ENCODE measurements around the gene ACP7. TPM values are rescaled to one million over a fixed set of nuclear protein-coding genes. Genes with fewer than 3 reads are reported as not detected.
A peak's percentile ranks its signal among the peaks of the same experiment; 100 is the strongest.

Gene ACP7
- total RNA-seq, 2 experiments from 2014 or later = not detected

DNA sequence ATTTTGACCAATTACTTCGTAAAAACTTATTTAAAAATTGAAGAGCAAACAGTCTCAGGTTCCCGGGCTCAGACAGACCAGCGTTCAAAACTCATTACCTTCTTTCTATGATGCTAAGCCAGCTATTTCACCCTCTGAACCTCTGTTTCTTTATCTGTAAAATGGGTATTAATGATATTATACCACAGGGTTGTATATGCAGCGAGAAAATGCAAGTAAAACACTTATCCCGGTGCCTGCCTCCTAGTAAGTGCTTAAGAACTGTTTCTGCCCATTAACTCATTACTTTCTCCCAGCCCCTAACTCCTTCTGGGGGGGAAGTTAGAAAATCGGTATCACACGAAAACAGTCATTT is 41.0 kb downstream of the ACP7 start:
- CTCF ChIA-PET = interaction anchor here (0.7 kb wide), 1 partner anchor 203 kb away, joined by 3 read pairs; no protein-coding TSS in a partner anchor
- POLR2A ChIA-PET = interaction anchor here (1.2 to 1.6 kb wide), 2 partner anchors 217 to 355 kb away, joined by 4 to 5 read pairs; partner anchors contain the start of genes SAMD4B and TIMM50
- Histone ChIP-seq H3K4me3 (ENCODE audit: low read length) (peak overlapping the region; percentile 58), H3K4me1 (ENCODE audit: insufficient read depth, low read length) (peaks cover 30% of the 10 kb centered on the region), H3K36me3 (ENCODE audit: insufficient read depth, low read length) (no peaks in the 10 kb centered on the region), H3K9me3 (ENCODE audit: control insufficient read depth in 1 of 2, insufficient read depth in 1 of 2, low read length in 2 of 2) (no peaks in the 10 kb centered on the region), H3K27me3 (ENCODE audit: control insufficient read depth in 1 of 2, insufficient read depth in 2 of 2, low read length in 2 of 2) (no peaks in the 10 kb centered on the region), H3K27ac (ENCODE audit: low read depth in 1 of 2, low read length in 2 of 2) (peak overlapping the region; percentile 69 to 88)
- no peaks in the 10 kb centered on the region for H3K9me3 Mint-ChIP-seq
- TF ChIP-seq, protein P1, sequence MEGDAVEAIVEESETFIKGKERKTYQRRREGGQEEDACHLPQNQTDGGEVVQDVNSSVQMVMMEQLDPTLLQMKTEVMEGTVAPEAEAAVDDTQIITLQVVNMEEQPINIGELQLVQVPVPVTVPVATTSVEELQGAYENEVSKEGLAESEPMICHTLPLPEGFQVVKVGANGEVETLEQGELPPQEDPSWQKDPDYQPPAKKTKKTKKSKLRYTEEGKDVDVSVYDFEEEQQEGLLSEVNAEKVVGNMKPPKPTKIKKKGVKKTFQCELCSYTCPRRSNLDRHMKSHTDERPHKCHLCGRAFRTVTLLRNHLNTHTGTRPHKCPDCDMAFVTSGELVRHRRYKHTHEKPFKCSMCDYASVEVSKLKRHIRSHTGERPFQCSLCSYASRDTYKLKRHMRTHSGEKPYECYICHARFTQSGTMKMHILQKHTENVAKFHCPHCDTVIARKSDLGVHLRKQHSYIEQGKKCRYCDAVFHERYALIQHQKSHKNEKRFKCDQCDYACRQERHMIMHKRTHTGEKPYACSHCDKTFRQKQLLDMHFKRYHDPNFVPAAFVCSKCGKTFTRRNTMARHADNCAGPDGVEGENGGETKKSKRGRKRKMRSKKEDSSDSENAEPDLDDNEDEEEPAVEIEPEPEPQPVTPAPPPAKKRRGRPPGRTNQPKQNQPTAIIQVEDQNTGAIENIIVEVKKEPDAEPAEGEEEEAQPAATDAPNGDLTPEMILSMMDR (IDR thresholded peaks at IDR 0.05) = no peak
- peaks cover 5% of the 10 kb centered on the region for H3K27me3 Mint-ChIP-seq
- H3K4me3 Mint-ChIP-seq = peak overlapping the region; percentile 93
- intact Hi-C loops (cut with DNase I, micrococcal nuclease) = loop anchor here (5.0 to 10.0 kb wide), 4 partner anchors 267 to 550 kb away; partner anchors contain the start of genes EID2B (in 1 of the 2), MED29 (in 1 of the 2), PAF1 (in 1 of the 2) and PLEKHG2 (in 1 of the 2)
- H3K36me3 Mint-ChIP-seq (ENCODE audit: low read depth) = peaks cover 5% of the 10 kb centered on the region
- peak overlapping the region; percentile 92 for H3K27ac Mint-ChIP-seq
- ATAC-seq (ENCODE audit: poor library complexity) (peak; percentile 10), DNase-seq (no peak)
- H3K4me1 Mint-ChIP-seq (ENCODE audit: low read depth) = peaks cover 50% of the 10 kb centered on the region

DNA sequence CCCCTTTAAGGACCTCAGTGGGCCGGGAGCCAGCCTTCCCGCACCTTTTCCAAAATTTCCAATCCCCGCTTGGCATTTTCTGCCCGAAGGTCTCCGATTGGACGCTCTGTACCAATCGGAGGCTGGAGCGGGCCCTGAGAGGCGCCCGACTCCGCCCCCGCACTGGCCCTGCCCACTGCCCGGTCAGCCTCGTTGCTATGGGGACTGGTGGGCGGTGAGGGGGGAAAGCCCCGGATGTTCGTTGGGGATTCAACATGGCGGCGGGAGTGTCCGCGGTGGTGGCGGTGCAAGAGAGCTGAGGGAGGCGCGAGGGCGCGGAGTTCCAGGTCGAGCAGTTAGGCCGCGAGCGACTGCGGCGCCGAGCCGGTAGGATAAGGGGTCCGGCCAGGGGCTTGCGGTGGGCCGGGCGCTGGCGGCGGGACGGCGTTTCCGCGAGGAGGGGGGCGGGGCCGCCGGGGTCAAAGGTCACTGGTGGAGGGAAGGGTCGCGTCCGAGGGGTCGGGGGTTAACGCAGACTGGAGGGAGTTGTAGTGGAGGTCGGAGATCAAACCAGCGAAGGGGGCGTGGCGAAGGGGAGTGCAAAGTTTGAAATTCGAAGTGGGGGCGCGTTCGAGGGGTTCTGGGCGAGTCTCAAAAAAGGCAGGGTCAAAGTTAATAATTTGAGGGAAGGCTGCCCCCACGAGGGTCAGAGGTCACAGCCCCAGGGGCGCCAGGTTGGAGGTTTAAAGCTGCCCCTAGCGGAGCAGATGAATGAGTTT is 41.6 kb downstream of the ACP7 start, which contains the start of gene PAK4:
Gene PAK4, plus strand, starts transcription at position 233 of the 758 bp plus-strand sequence. CDS start 43,768 bp downstream, outside the sequence.
- Mint-ChIP-seq H3K36me3 (ENCODE audit: low read depth) (peaks cover 5% of the 10 kb centered on the region), H3K4me3 (peak within 1 kb of the TSS; percentile 93), H3K27me3 (peaks cover 5% of the 10 kb centered on the region), H3K4me1 (ENCODE audit: low read depth) (peaks cover 55% of the 10 kb centered on the region), H3K9me3 (no peaks in the 10 kb centered on the region), H3K27ac (peak within 1 kb of the TSS; percentile 92)
- DNase-seq = peak; percentile 89 to 98 (median 95)
- no peaks in the 10 kb centered on the region for H3K9me3 ChIP-seq (ENCODE audit: control insufficient read depth in 1 of 2, insufficient read depth in 1 of 2, low read length in 2 of 2)
- peaks cover 30% of the 10 kb centered on the region for H3K4me1 ChIP-seq (ENCODE audit: insufficient read depth, low read length)
- no peaks in the 10 kb centered on the region for H3K27me3 ChIP-seq (ENCODE audit: control insufficient read depth in 1 of 2, insufficient read depth in 2 of 2, low read length in 2 of 2)
- H3K4me3 ChIP-seq (ENCODE audit: low read length) = peak within 1 kb of the TSS; percentile 58
- ATAC-seq (ENCODE audit: poor library complexity) = peak; percentile 91
- ChIA-PET POLR2A (interaction anchor here (0.9 to 1.6 kb wide), 3 partner anchors 202 to 355 kb away, joined by 3 to 5 read pairs (median 4); partner anchors contain the start of genes SAMD4B and TIMM50), CTCF (interaction anchor here (0.7 kb wide), 1 partner anchor 202 kb away, joined by 3 read pairs; no protein-coding TSS in a partner anchor)
- intact Hi-C loops (cut with DNase I, micrococcal nuclease) = loop anchor here (5.0 to 10.0 kb wide), 4 partner anchors 267 to 549 kb away; partner anchors contain the start of genes EID2B (in 1 of the 2), MED29 (in 1 of the 2), PAF1 (in 1 of the 2) and PLEKHG2 (in 1 of the 2)
- TF ChIP-seq, protein P1 (IDR thresholded peaks at IDR 0.05) = no peak
- peak within 1 kb of the TSS; percentile 69 to 88 for H3K27ac ChIP-seq (ENCODE audit: low read depth in 1 of 2, low read length in 2 of 2)
- H3K36me3 ChIP-seq (ENCODE audit: insufficient read depth, low read length) = no peaks in the 10 kb centered on the region

DNA sequence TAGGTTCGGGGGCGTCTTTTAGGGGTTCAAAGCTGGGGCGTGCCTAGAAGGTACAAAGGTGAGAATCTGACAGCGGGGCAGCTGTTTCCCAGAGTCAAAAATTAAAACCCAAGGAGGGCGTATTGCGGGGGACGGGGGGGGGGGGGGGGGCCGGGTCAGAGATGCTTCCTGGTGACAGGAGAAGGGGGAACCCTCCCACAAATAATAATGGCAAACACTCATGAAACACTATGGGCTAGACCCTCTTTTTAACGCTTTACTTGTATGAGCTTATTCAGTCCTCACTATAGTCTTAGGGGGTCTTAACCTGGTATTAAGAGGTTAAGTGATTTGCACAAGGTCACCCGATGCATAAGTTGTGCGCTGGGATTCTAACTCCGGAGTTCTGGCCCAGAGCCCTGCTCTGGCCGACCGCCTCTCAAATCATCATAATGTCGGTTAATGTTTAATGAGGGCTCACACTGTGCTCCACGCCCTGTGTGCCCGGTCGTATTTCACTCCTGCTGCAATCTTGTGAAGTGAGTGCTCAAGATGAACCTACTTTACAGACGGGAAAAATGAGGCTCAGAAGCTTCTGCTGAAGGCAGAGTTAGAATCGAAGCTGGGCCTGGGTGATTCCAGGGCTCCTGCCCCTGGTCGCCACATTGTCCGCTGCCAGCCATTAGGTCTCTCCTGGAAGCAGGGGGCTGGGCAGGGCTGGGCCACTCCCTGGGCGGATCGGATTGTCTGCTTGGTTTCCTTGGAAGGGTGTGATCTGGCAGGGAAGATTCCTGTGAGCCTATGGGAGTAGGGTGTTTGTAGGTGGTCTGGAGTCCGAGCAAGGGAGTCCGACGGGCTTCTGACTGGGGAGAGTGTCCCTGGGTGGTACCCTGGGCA is 42.4 kb downstream of the ACP7 start:
- Histone ChIP-seq H3K27me3 (ENCODE audit: control insufficient read depth in 1 of 2, insufficient read depth in 2 of 2, low read length in 2 of 2) (no peaks in the 10 kb centered on the region), H3K36me3 (ENCODE audit: insufficient read depth, low read length) (no peaks in the 10 kb centered on the region), H3K27ac (ENCODE audit: low read depth in 1 of 2, low read length in 2 of 2) (peak overlapping the region; percentile 69 to 88), H3K4me3 (ENCODE audit: low read length) (peak overlapping the region; percentile 58), H3K4me1 (ENCODE audit: insufficient read depth, low read length) (peaks cover 30% of the 10 kb centered on the region), H3K9me3 (ENCODE audit: control insufficient read depth in 1 of 2, insufficient read depth in 1 of 2, low read length in 2 of 2) (no peaks in the 10 kb centered on the region)
- peaks cover 5% of the 10 kb centered on the region for H3K36me3 Mint-ChIP-seq (ENCODE audit: low read depth)
- ChIA-PET POLR2A (interaction anchor here (0.9 to 1.6 kb wide), 3 partner anchors 201 to 354 kb away, joined by 3 to 5 read pairs (median 4); partner anchors contain the start of genes SAMD4B and TIMM50), CTCF (no interaction called here)
- TF ChIP-seq, protein P1 (IDR thresholded peaks at IDR 0.05) = no peak
- ATAC-seq (ENCODE audit: poor library complexity) (peak; percentile 4), DNase-seq (peak in 2 of 14 experiments; percentile 33 to 49)
- H3K4me3 Mint-ChIP-seq = peak overlapping the region; percentile 93
- H3K27me3 Mint-ChIP-seq = peaks cover 5% of the 10 kb centered on the region
- H3K9me3 Mint-ChIP-seq = no peaks in the 10 kb centered on the region
- peaks cover 57% of the 10 kb centered on the region for H3K4me1 Mint-ChIP-seq (ENCODE audit: low read depth)
- peak overlapping the region; percentile 92 for H3K27ac Mint-ChIP-seq
- intact Hi-C loops (cut with DNase I, micrococcal nuclease) = loop anchor here (5.0 to 10.0 kb wide), 4 partner anchors 266 to 548 kb away; partner anchors contain the start of genes EID2B (in 1 of the 2), MED29 (in 1 of the 2), PAF1 (in 1 of the 2) and PLEKHG2 (in 1 of the 2)
